ENCODE measurements around the gene PRR23E.

Gene PRR23E

GRCh38 chr3:127200086-127200691 is 7.3 kb downstream of the PRR23E start:
- TF ChIP-seq NFIC (IDR thresholded peaks at IDR 0.05) (no peak), REST (IDR thresholded peaks at IDR 0.05; ENCODE audit: low read depth) (no peak)

- TF ChIP-seq USF1 (IDR thresholded peaks at IDR 0.05) (no peak), CEBPB (IDR thresholded peaks at IDR 0.05) (no peak), TEAD4 (IDR thresholded peaks at IDR 0.05) (no peak), REST (IDR thresholded peaks at IDR 0.05; ENCODE audit: low read depth) (no peak), FOXM1 (IDR thresholded peaks at IDR 0.05; ENCODE audit: borderline replicate concordance, low read depth) (no peak)
Observed at GRCh38 chr3:127203024-127203423, 10.1 kb downstream of the PRR23E start.

- TF ChIP-seq TEAD4 (IDR thresholded peaks at IDR 0.05), result no peak
- no peak for TF ChIP-seq USF1 (IDR thresholded peaks at IDR 0.05)
- TF ChIP-seq FOXM1 (IDR thresholded peaks at IDR 0.05; ENCODE audit: borderline replicate concordance, low read depth), result no peak
- TF ChIP-seq MAX (IDR thresholded peaks at IDR 0.05), result no peak
- no peak for TF ChIP-seq YY1 (IDR thresholded peaks at IDR 0.05; ENCODE audit: low read depth)
- TF ChIP-seq TCF12 (IDR thresholded peaks at IDR 0.05; ENCODE audit: low read depth), result no peak
- TF ChIP-seq TAF1 (IDR thresholded peaks at IDR 0.05; ENCODE audit: low read depth), result no peak
- TF ChIP-seq EGR1 (IDR thresholded peaks at IDR 0.05), result no peak
- TF ChIP-seq ZBTB7A (IDR thresholded peaks at IDR 0.05; ENCODE audit: low read depth), result no peak
- TF ChIP-seq CEBPB (IDR thresholded peaks at IDR 0.05), result no peak
- no peak for TF ChIP-seq EP300 (IDR thresholded peaks at IDR 0.05; ENCODE audit: borderline replicate concordance)
- no peak for TF ChIP-seq REST (IDR thresholded peaks at IDR 0.05; ENCODE audit: low read depth)
- no peak for TF ChIP-seq CREB1 (IDR thresholded peaks at IDR 0.05; ENCODE audit: low read depth)
- TF ChIP-seq RAD21 (IDR thresholded peaks at IDR 0.05; ENCODE audit: low read depth), result no peak
- no peak for TF ChIP-seq NFIC (IDR thresholded peaks at IDR 0.05)
Observed at GRCh38 chr3:127204841-127205582, 12.1 kb downstream of the PRR23E start.

- no peak for TF ChIP-seq TEAD4 (IDR thresholded peaks at IDR 0.05)
- TF ChIP-seq TAF1 (IDR thresholded peaks at IDR 0.05; ENCODE audit: low read depth), result no peak
- TF ChIP-seq CREB1 (IDR thresholded peaks at IDR 0.05; ENCODE audit: low read depth), result no peak
- no peak for TF ChIP-seq ZBTB7A (IDR thresholded peaks at IDR 0.05; ENCODE audit: low read depth)
- no peak for TF ChIP-seq MAX (IDR thresholded peaks at IDR 0.05)
- no peak for TF ChIP-seq EP300 (IDR thresholded peaks at IDR 0.05; ENCODE audit: borderline replicate concordance)
- TF ChIP-seq CEBPB (IDR thresholded peaks at IDR 0.05), result no peak
- no peak for TF ChIP-seq RAD21 (IDR thresholded peaks at IDR 0.05; ENCODE audit: low read depth)
- no peak for TF ChIP-seq EGR1 (IDR thresholded peaks at IDR 0.05)
- TF ChIP-seq FOXM1 (IDR thresholded peaks at IDR 0.05; ENCODE audit: borderline replicate concordance, low read depth), result no peak
- TF ChIP-seq NFIC (IDR thresholded peaks at IDR 0.05), result no peak
- no peak for TF ChIP-seq TCF12 (IDR thresholded peaks at IDR 0.05; ENCODE audit: low read depth)
- no peak for TF ChIP-seq REST (IDR thresholded peaks at IDR 0.05; ENCODE audit: low read depth)
- TF ChIP-seq USF1 (IDR thresholded peaks at IDR 0.05), result no peak
Observed at GRCh38 chr3:127206154-127206553, 13.2 kb downstream of the PRR23E start.
